Bronchial epithelial cell (primary cell): ENCODE measurements around the gene CD81. TPM values are rescaled to one million over a fixed set of nuclear protein-coding genes. Genes with fewer than 3 reads are reported as not detected.
"Not testable (repeated sequence)": the region's sequence is repeated elsewhere in the genome, so short reads cannot be mapped to it uniquely, and the experiment has no call there.

Experiments
- DNase-seq: peaks from one replicate; pipeline ENCODE4 v3.0.0-alpha.2; 2010; ENCODE audit warnings: low read depth
- FAIRE-seq: peaks from 2 replicates; lab custom pipeline; 2011; peaks lifted over from hg19 to GRCh38; lab: Jason Lieb, UNC
- H3K27me3 ChIP-seq: 2 replicates; pipeline ENCODE4 v1.5.1; 2011; ENCODE audit warnings: low read length; ENCODE audit not compliant: control insufficient read depth, insufficient read depth
- H3K36me3 ChIP-seq: 2 replicates; pipeline ENCODE4 v1.5.1; 2011; ENCODE audit warnings: low read length; ENCODE audit not compliant: control insufficient read depth, insufficient read depth
- H3K4me3 ChIP-seq: 2 replicates; pipeline ENCODE4 v1.5.1; 2011; ENCODE audit warnings: mild to moderate bottlenecking, low read depth, low read length, control low read depth
- CTCF ChIP-seq: IDR thresholded peaks from 2 replicates; pipeline ENCODE4 v1.5.1; 2011; ENCODE audit warnings: mild to moderate bottlenecking, moderate library complexity, low read length, control low read depth, inconsistent platforms; ENCODE audit not compliant: insufficient read depth, severe bottlenecking
- total RNA-seq: library from RNA; depleted of rRNA; stranded (reverse); fragments of >200 nt; gene quantifications from 2 replicates; pipeline ENCODE4 v1.2.1, GENCODE V29; 2014

CD81 gene
- 133 and 219 TPM in 2 replicates for total RNA-seq

GRCh38 chr11:2376751-2377451, at the start of gene CD81:
Gene CD81, plus strand, starts transcription at chr11:2377310. Its CDS starts 240 bp downstream, at chr11:2377550.
- TF ChIP-seq CTCF, result no peak
- peak within 1 kb of the TSS; percentile 93 for H3K4me3 ChIP-seq
- H3K27me3 ChIP-seq, result no peaks in the 10 kb centered on the region
- peaks cover 3% of the 10 kb centered on the region for H3K36me3 ChIP-seq
- FAIRE-seq, result no peak
- no peak for DNase-seq

- H3K36me3 ChIP-seq, result no peaks in the 10 kb centered on the region
- FAIRE-seq (peak; percentile 81), DNase-seq (no peak)
- H3K27me3 ChIP-seq, result no peaks in the 10 kb centered on the region
- TF ChIP-seq CTCF, result no peak
- H3K4me3 ChIP-seq, result no peak overlapping the region
These were observed 49.1 kb upstream of the CD81 start for GRCh38 chr11:2328021-2328420.

GRCh38 chr11:2328656-2329354, 48.3 kb upstream of the CD81 start:
- no peak for FAIRE-seq
- Histone ChIP-seq H3K4me3 (no peak overlapping the region), H3K36me3 (no peaks in the 10 kb centered on the region), H3K27me3 (no peaks in the 10 kb centered on the region)
- no peak for DNase-seq
- TF ChIP-seq CTCF, result no peak

GRCh38 chr11:2329551-2329950, 47.6 kb upstream of the CD81 start:
- H3K27me3 ChIP-seq, result no peaks in the 10 kb centered on the region
- no peaks in the 10 kb centered on the region for H3K36me3 ChIP-seq
- FAIRE-seq (no peak), DNase-seq (no peak)
- no peak overlapping the region for H3K4me3 ChIP-seq
- no peak for TF ChIP-seq CTCF

- Histone ChIP-seq H3K27me3 (no peaks in the 10 kb centered on the region), H3K36me3 (no peaks in the 10 kb centered on the region), H3K4me3 (no peak overlapping the region)
- no peak for TF ChIP-seq CTCF
- DNase-seq, result no peak
- FAIRE-seq, result no peak
These were observed 46.4 kb upstream of the CD81 start for GRCh38 chr11:2330696-2331095.

GRCh38 chr11:2331404-2331803, 45.7 kb upstream of the CD81 start:
- no peak for DNase-seq
- H3K27me3 ChIP-seq, result no peaks in the 10 kb centered on the region
- no peak for FAIRE-seq
- no peak for TF ChIP-seq CTCF
- H3K36me3 ChIP-seq, result no peaks in the 10 kb centered on the region
- no peak overlapping the region for H3K4me3 ChIP-seq

GRCh38 chr11:2332569-2332968, 44.5 kb upstream of the CD81 start:
- not testable (repeated sequence) for FAIRE-seq, DNase-seq, H3K4me3 ChIP-seq, H3K36me3 ChIP-seq, H3K27me3 ChIP-seq

- DNase-seq, FAIRE-seq, H3K27me3 ChIP-seq, H3K36me3 ChIP-seq, H3K4me3 ChIP-seq: not testable (repeated sequence)
These were observed 43.5 kb upstream of the CD81 start for GRCh38 chr11:2333486-2334205.
